OCI-LY3 (cell line): ENCODE results near the gene SHROOM4.

Experiments
- H2AFZ ChIP-seq: fragments of 200-600, 300-600 bp; shearing (Covaris generic); 2 replicates; pipeline ENCODE4 v1.6.0; 2014; ENCODE audit warnings: antibody characterized with exemption, low read depth, low read length
- H3K27ac ChIP-seq: fragments of 200-600, 300-600 bp; sonication (generic); 2 replicates; pipeline ENCODE4 v1.5.1; 2014; ENCODE audit warnings: mild to moderate bottlenecking, low read length, moderate library complexity, mixed read lengths
- H3K27me3 ChIP-seq: fragments of 200-600, 300-600 bp; sonication (generic); 2 replicates; pipeline ENCODE4 v1.6.1; 2014; ENCODE audit warnings: low read depth, low read length, mixed read lengths
- H3K36me3 ChIP-seq: fragments of 200-600, 300-600 bp; sonication (generic); replicated peaks from 2 replicates; pipeline ENCODE3; 2014; ENCODE audit warnings: low read depth, low read length, mixed read lengths
- H3K4me1 ChIP-seq: fragments of 300-600, 200-600 bp; sonication (generic); 2 replicates; pipeline ENCODE4 v1.6.1; 2014; ENCODE audit warnings: low read length, mixed read lengths
- H3K4me2 ChIP-seq: fragments of 200-600, 300-600 bp; sonication (generic); 2 replicates; pipeline ENCODE4 v1.6.1; 2014; ENCODE audit warnings: low read length, mixed read lengths
- H3K4me3 ChIP-seq: fragments of 300-600, 200-600 bp; sonication (generic); 2 replicates; pipeline ENCODE4 v1.5.1; 2014; ENCODE audit warnings: antibody characterized with exemption, mild to moderate bottlenecking, low read length, moderate library complexity
- H3K79me2 ChIP-seq: fragments of 300-600, 200-600 bp; shearing (Covaris generic); 2 replicates; pipeline ENCODE4 v1.6.1; 2014; ENCODE audit warnings: mild to moderate bottlenecking, low read length, mixed read lengths
- H3K9ac ChIP-seq: fragments of 300-600, 200-600 bp; shearing (Covaris generic); 2 replicates; pipeline ENCODE4 v1.6.0; 2014; ENCODE audit warnings: mild to moderate bottlenecking, low read length, moderate library complexity
- H3K9me3 ChIP-seq: fragments of 200-600, 300-600 bp; shearing (Covaris generic); 2 replicates; pipeline ENCODE4 v1.6.1; 2014; ENCODE audit warnings: low read length, mixed read lengths; ENCODE audit not compliant: insufficient read depth
- H4K20me1 ChIP-seq: fragments of 200-600, 300-600 bp; sonication (generic); 2 replicates; pipeline ENCODE4 v1.6.1; 2016; ENCODE audit warnings: low read length, mixed read lengths; ENCODE audit not compliant: insufficient read depth
- EZH2phosphoT487 ChIP-seq: fragments of 200-600 bp; shearing (Covaris generic); IDR thresholded peaks from 2 replicates; pipeline ENCODE4 v1.6.1; 2018; ENCODE audit warnings: antibody characterized with exemption, mixed run types, low read depth
- TF ChIP-seq, protein P1 (sequence below): fragments of 200-600, 300-600 bp; sonication (generic); IDR thresholded peaks from 2 replicates; pipeline ENCODE4 v1.5.1; 2014; ENCODE audit warnings: antibody characterized with exemption, low read length, low read depth

The SHROOM4 gene

DNA sequence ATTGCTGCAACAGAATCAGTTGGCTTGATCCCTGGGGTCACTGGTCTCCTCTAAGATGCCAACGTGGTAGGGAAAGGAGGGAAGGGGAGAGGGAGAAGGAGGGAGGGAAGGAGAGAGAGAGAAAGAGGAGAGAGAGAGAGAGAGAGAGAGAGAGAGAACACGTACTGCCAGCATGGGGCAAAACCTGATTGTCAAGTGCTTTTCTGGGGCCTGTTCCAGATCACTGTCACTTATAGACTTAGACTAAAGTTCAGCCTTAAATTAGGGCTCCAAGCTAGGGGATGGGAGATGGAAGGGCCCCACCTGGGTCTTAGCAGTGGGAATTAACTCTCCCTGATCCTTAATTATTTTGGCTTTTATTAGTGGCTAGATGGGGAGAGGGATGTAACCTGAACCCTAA, 12.9 kb downstream of the SHROOM4 start:
- Histone ChIP-seq H4K20me1 (no peaks in the 10 kb centered on the region), H2AFZ (no peak overlapping the region), H3K27ac (no peak overlapping the region), H3K4me3 (no peak overlapping the region), H3K4me1 (no peaks in the 10 kb centered on the region), H3K4me2 (no peak overlapping the region), H3K9ac (no peak overlapping the region), H3K27me3 (no peaks in the 10 kb centered on the region), H3K79me2 (no peaks in the 10 kb centered on the region), H3K36me3 (no peaks in the 10 kb centered on the region), H3K9me3 (no peaks in the 10 kb centered on the region)
- no peak for TF ChIP-seq EZH2phosphoT487
- TF ChIP-seq, protein P1, sequence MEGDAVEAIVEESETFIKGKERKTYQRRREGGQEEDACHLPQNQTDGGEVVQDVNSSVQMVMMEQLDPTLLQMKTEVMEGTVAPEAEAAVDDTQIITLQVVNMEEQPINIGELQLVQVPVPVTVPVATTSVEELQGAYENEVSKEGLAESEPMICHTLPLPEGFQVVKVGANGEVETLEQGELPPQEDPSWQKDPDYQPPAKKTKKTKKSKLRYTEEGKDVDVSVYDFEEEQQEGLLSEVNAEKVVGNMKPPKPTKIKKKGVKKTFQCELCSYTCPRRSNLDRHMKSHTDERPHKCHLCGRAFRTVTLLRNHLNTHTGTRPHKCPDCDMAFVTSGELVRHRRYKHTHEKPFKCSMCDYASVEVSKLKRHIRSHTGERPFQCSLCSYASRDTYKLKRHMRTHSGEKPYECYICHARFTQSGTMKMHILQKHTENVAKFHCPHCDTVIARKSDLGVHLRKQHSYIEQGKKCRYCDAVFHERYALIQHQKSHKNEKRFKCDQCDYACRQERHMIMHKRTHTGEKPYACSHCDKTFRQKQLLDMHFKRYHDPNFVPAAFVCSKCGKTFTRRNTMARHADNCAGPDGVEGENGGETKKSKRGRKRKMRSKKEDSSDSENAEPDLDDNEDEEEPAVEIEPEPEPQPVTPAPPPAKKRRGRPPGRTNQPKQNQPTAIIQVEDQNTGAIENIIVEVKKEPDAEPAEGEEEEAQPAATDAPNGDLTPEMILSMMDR: no peak

DNA sequence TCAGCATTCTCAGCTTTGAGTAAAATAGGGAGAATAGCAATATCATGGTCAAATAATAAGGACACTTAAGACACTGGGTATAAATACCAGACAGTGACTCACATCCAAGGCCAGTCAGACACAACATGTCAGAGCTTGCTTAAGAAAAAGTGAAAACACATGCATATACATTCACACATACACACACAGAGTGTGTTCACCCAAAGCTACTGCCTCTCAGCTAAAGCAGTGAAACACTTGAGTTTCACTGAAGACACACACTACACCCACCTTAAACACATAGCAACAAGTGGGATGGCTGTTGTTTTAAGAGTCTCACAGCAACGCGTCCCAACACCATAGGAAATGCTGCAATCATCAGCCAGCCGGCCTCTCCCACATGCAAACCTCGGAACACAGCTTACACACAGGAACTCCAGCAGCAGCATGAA, 14.4 kb downstream of the SHROOM4 start:
- no peaks in the 10 kb centered on the region for H4K20me1 ChIP-seq
- no peaks in the 10 kb centered on the region for H3K36me3 ChIP-seq
- no peak overlapping the region for H2AFZ ChIP-seq
- no peak overlapping the region for H3K27ac ChIP-seq
- no peaks in the 10 kb centered on the region for H3K9me3 ChIP-seq
- H3K4me3 ChIP-seq: no peak overlapping the region
- H3K27me3 ChIP-seq: no peaks in the 10 kb centered on the region
- no peaks in the 10 kb centered on the region for H3K79me2 ChIP-seq
- H3K9ac ChIP-seq: no peak overlapping the region
- H3K4me2 ChIP-seq: no peak overlapping the region
- no peaks in the 10 kb centered on the region for H3K4me1 ChIP-seq
- TF ChIP-seq, protein P1: no peak
- no peak for TF ChIP-seq EZH2phosphoT487

DNA sequence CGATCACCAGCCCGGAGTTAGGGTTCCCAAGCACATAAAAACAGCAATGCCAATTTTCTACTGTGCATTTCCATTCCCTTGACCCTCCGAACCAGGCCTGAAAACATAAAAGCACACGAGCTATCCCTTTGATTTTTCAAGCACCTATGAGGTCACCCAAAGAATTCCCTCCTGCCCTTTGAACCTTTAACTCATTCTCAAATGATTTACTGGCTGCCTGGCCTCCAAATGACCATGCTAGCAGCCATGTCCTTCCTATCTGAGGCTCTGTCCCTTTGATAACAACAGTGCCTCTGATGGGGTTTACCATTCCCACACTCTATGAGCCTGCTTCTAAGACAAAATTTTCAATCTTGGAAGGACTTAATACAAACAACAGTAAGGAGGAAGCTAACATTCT, 15.2 kb downstream of the SHROOM4 start:
- no peak overlapping the region for H3K4me2 ChIP-seq
- no peaks in the 10 kb centered on the region for H3K9me3 ChIP-seq
- H3K4me3 ChIP-seq: no peak overlapping the region
- H3K79me2 ChIP-seq: no peaks in the 10 kb centered on the region
- H3K27ac ChIP-seq: no peak overlapping the region
- H4K20me1 ChIP-seq: no peaks in the 10 kb centered on the region
- no peaks in the 10 kb centered on the region for H3K4me1 ChIP-seq
- no peaks in the 10 kb centered on the region for H3K27me3 ChIP-seq
- no peak overlapping the region for H2AFZ ChIP-seq
- no peaks in the 10 kb centered on the region for H3K36me3 ChIP-seq
- TF ChIP-seq, protein P1: no peak
- no peak for TF ChIP-seq EZH2phosphoT487
- no peak overlapping the region for H3K9ac ChIP-seq

DNA sequence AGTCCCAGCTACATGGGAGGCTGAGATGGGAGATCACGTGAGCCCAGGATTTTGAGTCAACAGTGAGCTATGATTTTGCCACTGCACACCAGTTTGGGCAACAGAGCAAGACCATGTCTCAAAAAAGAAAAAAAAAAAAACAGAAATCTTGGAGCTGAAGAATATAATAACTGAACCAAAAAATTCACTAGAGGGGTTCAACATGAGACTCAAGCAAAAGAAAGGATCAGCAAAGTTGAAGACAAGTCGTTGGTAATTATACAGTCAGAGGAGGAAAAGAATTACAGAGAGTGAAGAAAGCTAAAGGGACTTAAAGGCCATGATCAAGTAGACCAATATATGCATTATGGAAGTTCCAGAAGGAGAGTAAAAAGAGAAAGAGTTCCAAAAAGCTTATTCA, 26.9 kb downstream of the SHROOM4 start:
- H3K27me3 ChIP-seq: no peaks in the 10 kb centered on the region
- TF ChIP-seq, protein P1: no peak
- TF ChIP-seq EZH2phosphoT487: no peak

More for the DNA sequence above, 26.9 kb downstream of the SHROOM4 start:
- no peaks in the 10 kb centered on the region for H3K4me1 ChIP-seq
- H3K9me3 ChIP-seq: no peaks in the 10 kb centered on the region
- no peaks in the 10 kb centered on the region for H4K20me1 ChIP-seq
- no peak overlapping the region for H3K27ac ChIP-seq
- H3K36me3 ChIP-seq: no peaks in the 10 kb centered on the region
- H3K79me2 ChIP-seq: no peaks in the 10 kb centered on the region
- H3K9ac ChIP-seq: no peak overlapping the region
- H3K4me2 ChIP-seq: no peak overlapping the region
- no peak overlapping the region for H3K4me3 ChIP-seq
- H2AFZ ChIP-seq: no peak overlapping the region
